Mesendoderm (in vitro differentiated cells): ENCODE data around the gene SSBP3.
A peak's percentile ranks its signal among the peaks of the same experiment; 100 is the strongest.

ENCODE experiments used
- DNase-seq: peaks from one replicate; pipeline ENCODE4 v3.0.0; 2013
- H2AK5ac ChIP-seq: 2 replicates; pipeline ENCODE4 v1.6.1; 2013; ENCODE audit warnings: low read length, inconsistent platforms
- H2BK120ac ChIP-seq: 2 replicates; pipeline ENCODE4 v1.6.1; 2013; ENCODE audit warnings: low read depth, mild to moderate bottlenecking, low read length, moderate library complexity, mixed read lengths
- H2BK15ac ChIP-seq: replicated peaks from 2 replicates; pipeline ENCODE4 v1.6.1; 2013; ENCODE audit warnings: low read depth, mild to moderate bottlenecking, moderate library complexity
- H2BK5ac ChIP-seq: 2 replicates; pipeline ENCODE4 v1.6.1; 2013; ENCODE audit warnings: low read length, inconsistent platforms
- H3K18ac ChIP-seq: 2 replicates; pipeline ENCODE4 v1.6.1; 2013; ENCODE audit warnings: mild to moderate bottlenecking, low read length, mixed read lengths
- H3K23ac ChIP-seq: one replicate; pipeline ENCODE4 v1.6.1; 2013; ENCODE audit warnings: low read length
- H3K27ac ChIP-seq: 2 replicates; pipeline ENCODE4 v1.5.1; 2013; ENCODE audit warnings: low read depth, mild to moderate bottlenecking, inconsistent platforms, low read length, moderate library complexity
- H3K27me3 ChIP-seq: 2 replicates; pipeline ENCODE4 v1.6.1; 2013; ENCODE audit warnings: low read length, control low read depth, mild to moderate bottlenecking, inconsistent platforms; ENCODE audit not compliant: insufficient read depth, poor library complexity
- H3K36me3 ChIP-seq: 2 replicates; pipeline ENCODE4 v1.6.1; 2013; ENCODE audit warnings: low read length, inconsistent platforms; ENCODE audit not compliant: control insufficient read depth, insufficient read depth
- H3K4ac ChIP-seq: one replicate; pipeline ENCODE4 v1.6.1; 2013; ENCODE audit warnings: low read depth, mild to moderate bottlenecking, low read length, moderate library complexity
- H3K4me1 ChIP-seq: 2 replicates; pipeline ENCODE4 v1.6.1; 2013; ENCODE audit warnings: low read depth, low read length, inconsistent platforms; ENCODE audit not compliant: control insufficient read depth
- H3K4me2 ChIP-seq: 2 replicates; pipeline ENCODE4 v1.6.1; 2013; ENCODE audit warnings: low read length
- H3K4me3 ChIP-seq: 2 replicates; pipeline ENCODE4 v1.5.1; 2013; ENCODE audit warnings: mild to moderate bottlenecking, low read length
- H3K56ac ChIP-seq: one replicate; pipeline ENCODE4 v1.6.1; 2013; ENCODE audit warnings: low read length
- H3K79me1 ChIP-seq: 2 replicates; pipeline ENCODE4 v1.6.1; 2013; ENCODE audit warnings: low read length, inconsistent platforms
- H3K79me2 ChIP-seq: 2 replicates; pipeline ENCODE4 v1.6.1; 2013; ENCODE audit warnings: mild to moderate bottlenecking, low read length; ENCODE audit not compliant: control insufficient read depth, insufficient read depth
- H3K9ac ChIP-seq: 2 replicates; pipeline ENCODE4 v1.6.1; 2013; ENCODE audit warnings: low read length, inconsistent platforms
- H4K5ac ChIP-seq: one replicate; pipeline ENCODE4 v1.6.1; 2013; ENCODE audit warnings: low read length
- H4K8ac ChIP-seq: one replicate; pipeline ENCODE4 v1.6.1; 2013; ENCODE audit warnings: low read depth, mild to moderate bottlenecking, control low read depth, low read length, moderate library complexity
- WGBS: extraction: QIAGEN DNeasy Blood & Tissue Kit; methylation state at CpG from one replicate; pipeline ENCODE4 v1.1.7; 2013; ENCODE audit warnings: low lambda C conversion rate, missing lambda C conversion rate; ENCODE audit not compliant: insufficient coverage; ENCODE audit errors: extremely low coverage; 5-methylcytosine and 5-hydroxymethylcytosine counted together

Gene SSBP3

DNA sequence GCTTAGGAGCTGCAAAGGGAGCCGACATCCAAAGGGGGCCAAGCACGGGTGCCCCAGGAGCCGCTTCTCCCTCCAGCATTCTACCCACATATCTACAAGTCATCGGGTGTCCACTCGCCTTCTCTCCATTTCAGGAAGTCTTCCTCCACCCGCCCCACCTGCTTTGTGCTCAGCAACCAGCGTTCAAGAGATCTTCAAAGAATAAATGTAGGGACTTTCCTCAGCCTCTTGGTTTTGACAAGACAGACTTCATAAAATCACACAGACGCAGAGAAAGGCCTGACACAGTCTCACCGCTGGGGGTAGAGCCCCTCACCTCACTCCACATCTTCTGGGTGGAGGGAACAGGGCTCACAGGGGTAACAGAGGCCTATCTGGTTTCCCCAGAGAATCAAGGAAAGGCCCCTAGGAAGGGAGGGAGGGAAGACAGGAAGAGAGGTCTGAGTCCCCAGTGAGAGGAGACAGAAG, 49.5 kb downstream of the SSBP3 start:
- WGBS: no CpG with 5 or more reads among the region's 9 CpGs
- H3K56ac ChIP-seq: peak overlapping the region; percentile 71
- peaks cover 1% of the 10 kb centered on the region for H3K36me3 ChIP-seq
- H3K18ac ChIP-seq: peak overlapping the region; percentile 10
- H3K4me2 ChIP-seq: no peak overlapping the region
- H2BK120ac ChIP-seq: no peak overlapping the region
- H3K4ac ChIP-seq: no peak overlapping the region
- peaks cover 46% of the 10 kb centered on the region for H3K79me1 ChIP-seq
- H3K27me3 ChIP-seq: no peaks in the 10 kb centered on the region
- H4K8ac ChIP-seq: no peak overlapping the region
- H3K79me2 ChIP-seq: peaks cover 97% of the 10 kb centered on the region
- no peak overlapping the region for H2BK15ac ChIP-seq
- H3K4me1 ChIP-seq: peaks cover 31% of the 10 kb centered on the region
- peak overlapping the region; percentile 72 for H3K27ac ChIP-seq
- no peak for DNase-seq
- H3K23ac ChIP-seq: no peak overlapping the region
- peak overlapping the region; percentile 2 for H3K9ac ChIP-seq
- H4K5ac ChIP-seq: no peak overlapping the region
- no peak overlapping the region for H2BK5ac ChIP-seq
- H3K4me3 ChIP-seq: no peak overlapping the region
- no peak overlapping the region for H2AK5ac ChIP-seq

DNA sequence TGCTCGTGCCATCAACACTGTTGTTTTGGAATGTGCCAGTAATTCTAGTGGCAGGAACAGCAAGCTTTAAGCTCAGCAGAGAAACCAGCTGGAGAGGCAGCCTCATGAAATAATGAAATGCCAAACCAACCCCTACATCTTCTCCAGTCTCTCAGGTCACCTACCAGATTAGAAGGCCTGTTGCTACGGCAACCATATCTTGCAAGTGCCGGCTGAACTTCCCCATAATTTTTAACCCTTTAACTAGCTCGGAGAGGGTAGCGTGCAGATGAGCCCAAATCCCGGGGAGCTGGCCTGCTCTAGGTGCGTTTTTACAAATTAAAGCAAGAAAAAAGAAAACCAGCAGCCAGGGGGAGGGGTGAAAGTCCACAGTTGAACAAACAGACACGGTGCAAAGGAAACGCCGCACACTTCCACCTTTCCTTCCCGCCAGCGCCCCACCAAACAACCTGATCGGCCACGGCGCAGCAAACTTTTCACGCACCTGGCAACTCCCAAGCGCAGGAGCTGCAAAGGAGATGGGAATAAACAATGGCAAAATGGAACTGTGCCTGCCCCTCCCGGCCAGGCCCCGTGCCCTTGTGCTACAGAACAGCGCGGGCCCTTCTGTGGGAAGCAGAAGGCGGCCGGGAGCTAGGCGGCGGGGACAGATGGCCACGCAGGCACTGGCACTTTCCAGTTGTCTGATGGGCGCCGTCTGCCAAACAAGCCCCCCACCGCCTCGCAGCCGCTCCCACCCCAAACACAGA, 50.1 kb downstream of the SSBP3 start:
- DNase-seq: peak; percentile 92
- peaks cover 28% of the 10 kb centered on the region for H3K4me1 ChIP-seq
- no CpG with 5 or more reads among the region's 31 CpGs for WGBS

DNA sequence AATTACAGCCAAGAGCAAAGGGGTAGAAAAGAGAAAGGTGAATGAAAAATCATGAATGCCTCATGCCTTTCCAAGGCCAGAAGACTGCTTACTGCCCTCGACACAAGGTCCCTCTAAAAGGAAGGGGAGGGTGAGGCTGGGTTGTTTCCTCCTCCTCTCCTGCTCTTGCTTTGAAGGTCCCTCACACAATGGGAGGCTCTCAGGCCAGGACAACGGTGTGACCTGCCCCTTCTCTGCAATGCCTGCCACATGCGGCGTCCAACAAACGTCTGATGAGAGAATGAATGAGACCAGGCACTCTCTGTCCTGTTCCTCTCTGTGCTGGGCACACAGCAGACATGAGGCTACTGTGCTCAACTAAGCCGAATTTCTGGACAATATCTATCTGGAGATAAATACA, 51.3 kb downstream of the SSBP3 start:
- no peak overlapping the region for H3K4me3 ChIP-seq

More for the DNA sequence above, 50.1 kb downstream of the SSBP3 start:
- Histone ChIP-seq H3K4me2 (peak overlapping the region; percentile 30), H3K36me3 (peaks cover 1% of the 10 kb centered on the region), H3K4me3 (no peak overlapping the region), H2BK15ac (no peak overlapping the region), H2BK5ac (no peak overlapping the region), H4K8ac (no peak overlapping the region), H3K9ac (peak overlapping the region; percentile 12), H3K79me1 (peaks cover 43% of the 10 kb centered on the region), H3K4ac (no peak overlapping the region), H3K27me3 (no peaks in the 10 kb centered on the region), H3K18ac (peak overlapping the region; percentile 10), H2BK120ac (no peak overlapping the region), H3K56ac (peak overlapping the region; percentile 71), H3K79me2 (peaks cover 97% of the 10 kb centered on the region), H4K5ac (no peak overlapping the region), H3K23ac (no peak overlapping the region), H3K27ac (peak overlapping the region; percentile 72), H2AK5ac (no peak overlapping the region)

DNA sequence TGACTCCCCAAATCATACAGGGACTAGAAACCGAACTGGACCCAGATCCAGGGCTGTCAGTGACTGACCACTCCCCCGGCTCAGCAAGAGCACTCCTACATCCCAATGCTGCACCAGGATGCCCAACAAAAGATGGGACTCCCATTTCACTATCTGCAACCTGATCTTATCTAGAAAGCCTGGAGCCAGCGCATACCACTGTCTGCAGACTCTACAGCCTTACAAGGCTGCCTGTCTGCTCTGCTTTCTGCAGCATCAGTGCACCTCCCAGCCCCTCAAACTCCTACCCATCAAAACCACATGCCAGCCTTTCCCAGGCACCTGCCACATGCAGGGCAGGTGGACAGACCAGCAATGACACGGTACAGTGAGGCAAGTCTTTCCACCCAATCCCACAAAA, 52.2 kb downstream of the SSBP3 start:
- Histone ChIP-seq H3K27ac (peak overlapping the region; percentile 19), H4K5ac (no peak overlapping the region), H3K79me1 (peaks cover 56% of the 10 kb centered on the region), H3K18ac (peak overlapping the region; percentile 31), H3K4ac (no peak overlapping the region), H3K4me1 (peaks cover 31% of the 10 kb centered on the region), H3K9ac (no peak overlapping the region), H2BK15ac (no peak overlapping the region), H3K23ac (no peak overlapping the region), H3K36me3 (peaks cover 1% of the 10 kb centered on the region), H2BK5ac (no peak overlapping the region), H2BK120ac (no peak overlapping the region), H3K56ac (peak overlapping the region; percentile 66), H3K27me3 (no peaks in the 10 kb centered on the region), H2AK5ac (no peak overlapping the region), H4K8ac (no peak overlapping the region), H3K4me3 (no peak overlapping the region), H3K4me2 (no peak overlapping the region), H3K79me2 (peaks cover 99% of the 10 kb centered on the region)
- WGBS: no CpG with 5 or more reads among the region's 4 CpGs
- peak; percentile 91 for DNase-seq

More for the DNA sequence above, 51.3 kb downstream of the SSBP3 start:
- H3K27ac ChIP-seq: no peak overlapping the region
- peaks cover 52% of the 10 kb centered on the region for H3K79me1 ChIP-seq
- H3K27me3 ChIP-seq: no peaks in the 10 kb centered on the region
- H4K8ac ChIP-seq: no peak overlapping the region
- peak; percentile 76 for DNase-seq
- no peak overlapping the region for H4K5ac ChIP-seq
- H3K4ac ChIP-seq: no peak overlapping the region
- H3K23ac ChIP-seq: no peak overlapping the region
- no peak overlapping the region for H3K4me2 ChIP-seq
- H3K56ac ChIP-seq: peak overlapping the region; percentile 70
- peak overlapping the region; percentile 31 for H3K18ac ChIP-seq
- H2BK5ac ChIP-seq: no peak overlapping the region
- no peak overlapping the region for H2BK15ac ChIP-seq
- peak overlapping the region; percentile 23 for H3K9ac ChIP-seq
- H3K79me2 ChIP-seq: peaks cover 98% of the 10 kb centered on the region
- no CpG with 5 or more reads among the region's 6 CpGs for WGBS
- peaks cover 1% of the 10 kb centered on the region for H3K36me3 ChIP-seq
- H2AK5ac ChIP-seq: no peak overlapping the region
- peaks cover 31% of the 10 kb centered on the region for H3K4me1 ChIP-seq
- H2BK120ac ChIP-seq: no peak overlapping the region

DNA sequence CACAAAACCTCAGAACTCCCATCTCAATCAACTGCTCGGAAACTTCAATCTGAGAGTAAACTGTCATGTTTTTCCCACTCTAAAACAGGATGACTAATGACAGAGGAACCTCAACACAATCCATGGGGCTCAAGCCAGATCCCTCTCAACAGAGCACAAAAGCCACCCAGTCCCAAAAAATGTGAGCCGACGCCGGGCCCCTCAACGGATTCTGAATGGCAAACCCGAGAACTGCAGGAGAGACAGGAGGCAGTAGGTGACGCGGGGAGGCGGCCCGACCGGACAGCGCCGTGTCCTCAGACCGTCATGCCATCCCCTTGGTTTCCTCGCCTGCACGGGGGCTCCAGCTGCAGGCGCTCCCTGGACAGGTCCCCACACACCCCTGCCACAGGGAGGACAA, 53.4 kb downstream of the SSBP3 start:
- no peak overlapping the region for H2AK5ac ChIP-seq
- H2BK15ac ChIP-seq: no peak overlapping the region
- peaks cover 55% of the 10 kb centered on the region for H3K79me1 ChIP-seq
- no peak overlapping the region for H3K56ac ChIP-seq
- H3K4ac ChIP-seq: no peak overlapping the region
- no peak overlapping the region for H3K18ac ChIP-seq
- peaks cover 95% of the 10 kb centered on the region for H3K79me2 ChIP-seq
- no CpG with 5 or more reads among the region's 17 CpGs for WGBS
- H3K23ac ChIP-seq: no peak overlapping the region
- no peaks in the 10 kb centered on the region for H3K27me3 ChIP-seq
- H4K5ac ChIP-seq: no peak overlapping the region
- peaks cover 31% of the 10 kb centered on the region for H3K4me1 ChIP-seq
- no peak overlapping the region for H3K27ac ChIP-seq
- no peak overlapping the region for H2BK120ac ChIP-seq
- no peaks in the 10 kb centered on the region for H3K36me3 ChIP-seq
- no peak overlapping the region for H3K4me3 ChIP-seq
- H4K8ac ChIP-seq: no peak overlapping the region
- H3K9ac ChIP-seq: no peak overlapping the region
- H2BK5ac ChIP-seq: no peak overlapping the region
- no peak overlapping the region for H3K4me2 ChIP-seq
- DNase-seq: no peak
